CD14-positive monocyte (primary cell): ENCODE results near the gene TNNT3. TPM values are rescaled to one million over a fixed set of nuclear protein-coding genes. Genes with fewer than 3 reads are reported as not detected.

Source experiments
- DNase-seq, 3 donors: peaks; one replicate each; pipeline ENCODE4 v3.0.0-alpha.2; 2011 to 2022
- H2AFZ ChIP-seq: 2 replicates; pipeline ENCODE4 v1.6.0; 2012; ENCODE audit warnings: mild to moderate bottlenecking, low read depth, low read length, inconsistent platforms; ENCODE audit not compliant: insufficient read depth, poor library complexity, severe bottlenecking
- H3K27ac ChIP-seq, 2 donors: 1 replicate in 1 of 2; 2 replicates in 1 of 2; pipeline ENCODE4 v1.5.1; 2012 to 2013; ENCODE audit warnings: low read length in 2 of 2, control low read depth in 1 of 2, inconsistent platforms in 1 of 2, low read depth in 1 of 2, mild to moderate bottlenecking in 1 of 2
- H3K27me3 ChIP-seq, 2 donors: one replicate each; pipeline versions ENCODE4 v1.6.0 to v1.6.1; 2011 to 2013; ENCODE audit warnings: low read length in 2 of 2; ENCODE audit not compliant: control insufficient read depth in 2 of 2, insufficient read depth in 2 of 2
- H3K36me3 ChIP-seq, 2 donors: replicated peaks in 1 of 2; 1 replicate in 1 of 2; 2 replicates in 1 of 2; pipeline versions ENCODE4 v1.5.1 to v1.6.1; 2012 to 2013; ENCODE audit warnings: low read length in 2 of 2, control low read depth in 1 of 2, inconsistent platforms in 1 of 2, mild to moderate bottlenecking in 1 of 2; ENCODE audit not compliant: insufficient read depth in 2 of 2, control insufficient read depth in 1 of 2
- H3K4me1 ChIP-seq, 2 donors: 1 replicate in 1 of 2; 2 replicates in 1 of 2; pipeline versions ENCODE4 v1.5.1 to v1.6.1; 2012 to 2013; ENCODE audit warnings: low read length in 2 of 2, control low read depth in 1 of 2, inconsistent platforms in 1 of 2, mild to moderate bottlenecking in 1 of 2, moderate library complexity in 1 of 2; ENCODE audit not compliant: insufficient read depth in 2 of 2, control insufficient read depth in 1 of 2
- H3K4me2 ChIP-seq: replicated peaks from 2 replicates; pipeline ENCODE3; 2012; ENCODE audit warnings: low read length, moderate library complexity, mild to moderate bottlenecking; ENCODE audit not compliant: poor library complexity, severe bottlenecking; ENCODE audit errors: extremely low read depth
- H3K4me3 ChIP-seq, 3 experiments: fragments of 200-600 bp in 1 of 3; sonication (generic) in 1 of 3; replicated peaks in 1 of 3; 1 replicate in 2 of 3; 2 replicates in 1 of 3; pipeline ENCODE4 v1.5.1; 2011 to 2013; ENCODE audit warnings: low read length in 3 of 3, mild to moderate bottlenecking in 3 of 3, control low read depth in 2 of 3, low read depth in 2 of 3, inconsistent platforms in 1 of 3, moderate library complexity in 1 of 3
- H3K79me2 ChIP-seq: 2 replicates; pipeline ENCODE4 v1.6.0; 2012; ENCODE audit warnings: mild to moderate bottlenecking, control low read depth, inconsistent platforms, low read length, moderate library complexity; ENCODE audit not compliant: insufficient read depth
- H3K9ac ChIP-seq: 2 replicates; pipeline ENCODE4 v1.6.0; 2017; ENCODE audit warnings: low read length, mild to moderate bottlenecking; ENCODE audit not compliant: insufficient read depth, poor library complexity, severe bottlenecking
- H3K9me3 ChIP-seq, 2 donors: replicated peaks in 1 of 2; 1 replicate in 1 of 2; 2 replicates in 1 of 2; pipeline versions ENCODE4 v1.5.1 to v1.6.1; 2012 to 2013; ENCODE audit warnings: low read length in 2 of 2, control low read depth in 1 of 2; ENCODE audit not compliant: control insufficient read depth in 1 of 2, insufficient read depth in 1 of 2
- H4K20me1 ChIP-seq: 2 replicates; pipeline ENCODE4 v1.6.0; 2012; ENCODE audit warnings: mild to moderate bottlenecking, low read length, control low read depth, moderate library complexity; ENCODE audit not compliant: insufficient read depth
- H3K27ac Mint-ChIP-seq, 7 donors: one replicate each; pipeline ENCODE4 v1.8.0; 2020; ENCODE audit warnings: mild to moderate bottlenecking in 7 of 7, mixed read lengths in 7 of 7, moderate library complexity in 6 of 7, inconsistent platforms in 2 of 7
- H3K27me3 Mint-ChIP-seq, 3 donors: one replicate each; pipeline ENCODE4 v1.8.0; 2021 to 2022; ENCODE audit warnings: low read depth in 3 of 3, mild to moderate bottlenecking in 3 of 3, mixed read lengths in 3 of 3, moderate library complexity in 3 of 3, inconsistent platforms in 1 of 3
- H3K36me3 Mint-ChIP-seq, 2 donors: one replicate each; pipeline ENCODE4 v1.8.0; 2020; ENCODE audit warnings: mixed read lengths in 2 of 2, inconsistent platforms in 1 of 2, mild to moderate bottlenecking in 1 of 2
- H3K4me1 Mint-ChIP-seq: one replicate; pipeline ENCODE4 v1.8.0; 2020; ENCODE audit warnings: mild to moderate bottlenecking, mixed read lengths
- H3K4me3 Mint-ChIP-seq, 2 donors: one replicate each; pipeline ENCODE4 v1.8.0; 2020; ENCODE audit warnings: mild to moderate bottlenecking in 2 of 2, mixed read lengths in 2 of 2, moderate library complexity in 1 of 2
- H3K9me3 Mint-ChIP-seq, 7 donors: one replicate each; pipeline ENCODE4 v1.8.0; 2020 to 2022; ENCODE audit warnings: mixed read lengths in 7 of 7, mild to moderate bottlenecking in 6 of 7, moderate library complexity in 6 of 7, inconsistent platforms in 2 of 7
- CTCF ChIP-seq: fragments of 200-600 bp; IDR thresholded peaks from one replicate; pipeline ENCODE4 v1.8.0; 2022; ENCODE audit warnings: antibody characterized with exemption, mild to moderate bottlenecking
- WGBS: methylation state at CpG from one replicate; pipeline ENCODE4 v1.1.5; 2013; ENCODE audit warnings: missing lambda C conversion rate; ENCODE audit not compliant: insufficient coverage; 5-methylcytosine and 5-hydroxymethylcytosine counted together
- intact Hi-C, 2 donors: fragments of 100-400 bp; cut with micrococcal nuclease; formaldehyde crosslinking; loops; one replicate each; pipeline versions ENCODE4 v1.15.0 to v1.15.1; 2023
- polyA plus RNA-seq, 3 donors: library from polyadenylated mRNA; depleted of rRNA in 1 of 3; unstranded in 2 of 3; stranded (reverse) in 1 of 3; fragments of 300-500 nt in 2 of 3; fragments of >200 nt in 1 of 3; fragmentation: Illumina TruSeq in 2 of 3; gene quantifications; 1 replicate in 2 of 3; 2 replicates in 1 of 3; pipeline ENCODE4 v1.2.3, GENCODE V29; 2012 to 2021

The TNNT3 gene
- polyA plus RNA-seq, 3 donors: 1.4 TPM; not detected in 2

GRCh38 chr11:1935156-1936071 lies 15.9 kb downstream of the TNNT3 start:
- Histone ChIP-seq H3K27ac (no peak overlapping the region), H3K4me1 (peaks cover 9 to 12% of the 10 kb centered on the region in 2 donors), H3K4me2 (no peak overlapping the region), H3K9ac (no peak overlapping the region), H3K4me3 (no peak overlapping the region), H2AFZ (no peak overlapping the region), H4K20me1 (no peaks in the 10 kb centered on the region), H3K36me3 (no peaks in the 10 kb centered on the region), H3K27me3 (peaks cover 0 to 7% of the 10 kb centered on the region in 2 donors), H3K79me2 (no peaks in the 10 kb centered on the region), H3K9me3 (no peaks in the 10 kb centered on the region)
- TF ChIP-seq CTCF: no peak
- H3K4me3 Mint-ChIP-seq: no peak overlapping the region
- peaks cover 18% of the 10 kb centered on the region for H3K4me1 Mint-ChIP-seq
- H3K27me3 Mint-ChIP-seq: peaks cover 8 to 26% (median 20%) of the 10 kb centered on the region in 3 donors
- intact Hi-C loops: no loop called here
- H3K36me3 Mint-ChIP-seq: no peaks in the 10 kb centered on the region
- no peak overlapping the region for H3K27ac Mint-ChIP-seq
- DNase-seq: no peak
- WGBS: 90% methylated on average over 22 of the region's 33 CpGs
- H3K9me3 Mint-ChIP-seq: peaks cover 0 to 3% (median 0%) of the 10 kb centered on the region in 7 donors

- intact Hi-C loops: no loop called here
- Mint-ChIP-seq H3K9me3 (peaks cover 0 to 3% (median 0%) of the 10 kb centered on the region in 7 donors), H3K4me1 (peaks cover 18% of the 10 kb centered on the region)
These were observed 16.7 kb downstream of the TNNT3 start for GRCh38 chr11:1936072-1936780.

More at GRCh38 chr11:1936072-1936780, 16.7 kb downstream of the TNNT3 start:
- H3K27ac Mint-ChIP-seq: no peak overlapping the region
- H3K27ac ChIP-seq: no peak overlapping the region
- no peaks in the 10 kb centered on the region for H3K79me2 ChIP-seq
- DNase-seq: no peak
- H3K36me3 Mint-ChIP-seq: no peaks in the 10 kb centered on the region
- no peak overlapping the region for H3K9ac ChIP-seq
- no peak overlapping the region for H3K4me2 ChIP-seq
- H3K4me3 Mint-ChIP-seq: no peak overlapping the region
- no peak overlapping the region for H3K4me3 ChIP-seq
- no peak overlapping the region for H2AFZ ChIP-seq
- H3K4me1 ChIP-seq: peaks cover 9 to 10% of the 10 kb centered on the region in 2 donors
- 94% methylated on average over 27 of the region's 34 CpGs for WGBS
- no peaks in the 10 kb centered on the region for H4K20me1 ChIP-seq
- no peak for TF ChIP-seq CTCF
- peaks cover 0 to 7% of the 10 kb centered on the region in 2 donors for H3K27me3 ChIP-seq
- peaks cover 8 to 24% (median 20%) of the 10 kb centered on the region in 3 donors for H3K27me3 Mint-ChIP-seq
- H3K36me3 ChIP-seq: no peaks in the 10 kb centered on the region
- no peaks in the 10 kb centered on the region for H3K9me3 ChIP-seq
